OCI-LY1 (cell line): Measurements from ENCODE around the gene ARHGAP24.
"Not testable (repeated sequence)": the region's sequence is repeated elsewhere in the genome, so short reads cannot be mapped to it uniquely, and the experiment has no call there.

Source experiments
- H2AFZ ChIP-seq: fragments of 200-600 bp; sonication (generic), shearing (Covaris generic); 2 replicates; pipeline ENCODE4 v1.6.0; 2014; ENCODE audit warnings: antibody characterized with exemption, mild to moderate bottlenecking, low read length
- H3F3A ChIP-seq: fragments of 200-600 bp; sonication (generic), shearing (Covaris generic); 2 replicates; pipeline ENCODE4 v1.6.0; 2014; ENCODE audit warnings: mild to moderate bottlenecking, antibody characterized with exemption, low read length, moderate library complexity; ENCODE audit not compliant: insufficient read depth
- H3K27ac ChIP-seq: fragments of 200-600 bp; sonication (generic); 2 replicates; pipeline ENCODE4 v1.5.1; 2014; ENCODE audit warnings: low read length, mixed run types, mild to moderate bottlenecking, low read depth; ENCODE audit not compliant: poor library complexity, severe bottlenecking
- H3K27me3 ChIP-seq: fragments of 200-600 bp; sonication (generic); 2 replicates; pipeline ENCODE4 v1.6.0; 2014; ENCODE audit warnings: antibody characterized with exemption, mild to moderate bottlenecking, low read length, moderate library complexity; ENCODE audit not compliant: insufficient read depth
- H3K36me3 ChIP-seq: fragments of 200-600 bp; sonication (generic); 2 replicates; pipeline ENCODE4 v1.6.1; 2014; ENCODE audit warnings: mild to moderate bottlenecking, antibody characterized with exemption, low read length, moderate library complexity, mixed read lengths; ENCODE audit not compliant: insufficient read depth
- H3K4me1 ChIP-seq: fragments of 200-600 bp; sonication (generic); 2 replicates; pipeline ENCODE4 v1.5.1; 2014; ENCODE audit warnings: mild to moderate bottlenecking, low read length, moderate library complexity; ENCODE audit not compliant: insufficient read depth, severe bottlenecking
- H3K4me2 ChIP-seq: fragments of 200-600 bp; sonication (generic), shearing (Covaris generic); 2 replicates; pipeline ENCODE4 v1.6.1; 2014; ENCODE audit warnings: low read length
- H3K4me3 ChIP-seq: fragments of 200-600 bp; sonication (generic); 2 replicates; pipeline ENCODE4 v1.5.1; 2014; ENCODE audit warnings: low read length, low read depth, mild to moderate bottlenecking, mixed read lengths; ENCODE audit not compliant: poor library complexity, severe bottlenecking
- H3K79me2 ChIP-seq: fragments of 200-600 bp; shearing (Covaris generic); 2 replicates; pipeline ENCODE4 v1.6.1; 2016; ENCODE audit warnings: mixed run types, low read length, mixed read lengths; ENCODE audit not compliant: insufficient read depth
- H3K9ac ChIP-seq: fragments of 200-600 bp; sonication (generic), shearing (Covaris generic); 2 replicates; pipeline ENCODE4 v1.6.1; 2014; ENCODE audit warnings: mild to moderate bottlenecking, low read length, mixed read lengths
- H3K9me2 ChIP-seq: fragments of 200-600 bp; sonication (generic), shearing (Covaris generic); 2 replicates; pipeline ENCODE4 v1.6.1; 2014; ENCODE audit warnings: low read depth, mild to moderate bottlenecking, low read length, mixed read lengths
- H3K9me3 ChIP-seq: fragments of 200-600 bp; shearing (Covaris generic); 2 replicates; pipeline ENCODE4 v1.6.1; 2014; ENCODE audit warnings: low read length, mixed read lengths
- H4K20me1 ChIP-seq: fragments of 200-600 bp; sonication (generic), shearing (Covaris generic); 2 replicates; pipeline ENCODE4 v1.6.0; 2016; ENCODE audit warnings: mild to moderate bottlenecking, low read length; ENCODE audit not compliant: insufficient read depth
- EZH2 ChIP-seq: fragments of 200-600 bp; sonication (generic), shearing (Covaris generic); IDR thresholded peaks from 2 replicates; pipeline ENCODE4 v1.8.0; 2017; ENCODE audit warnings: borderline replicate concordance, mixed run types, mild to moderate bottlenecking, antibody characterized with exemption, low read length, moderate library complexity, mixed read lengths
- TF ChIP-seq, protein P1 (sequence below): fragments of 200-600 bp; sonication (generic), shearing (Covaris generic); IDR thresholded peaks from 2 replicates; pipeline ENCODE4 v1.5.1; 2017; ENCODE audit warnings: mild to moderate bottlenecking, antibody characterized with exemption, low read length, moderate library complexity, mixed read lengths

ARHGAP24 gene

DNA sequence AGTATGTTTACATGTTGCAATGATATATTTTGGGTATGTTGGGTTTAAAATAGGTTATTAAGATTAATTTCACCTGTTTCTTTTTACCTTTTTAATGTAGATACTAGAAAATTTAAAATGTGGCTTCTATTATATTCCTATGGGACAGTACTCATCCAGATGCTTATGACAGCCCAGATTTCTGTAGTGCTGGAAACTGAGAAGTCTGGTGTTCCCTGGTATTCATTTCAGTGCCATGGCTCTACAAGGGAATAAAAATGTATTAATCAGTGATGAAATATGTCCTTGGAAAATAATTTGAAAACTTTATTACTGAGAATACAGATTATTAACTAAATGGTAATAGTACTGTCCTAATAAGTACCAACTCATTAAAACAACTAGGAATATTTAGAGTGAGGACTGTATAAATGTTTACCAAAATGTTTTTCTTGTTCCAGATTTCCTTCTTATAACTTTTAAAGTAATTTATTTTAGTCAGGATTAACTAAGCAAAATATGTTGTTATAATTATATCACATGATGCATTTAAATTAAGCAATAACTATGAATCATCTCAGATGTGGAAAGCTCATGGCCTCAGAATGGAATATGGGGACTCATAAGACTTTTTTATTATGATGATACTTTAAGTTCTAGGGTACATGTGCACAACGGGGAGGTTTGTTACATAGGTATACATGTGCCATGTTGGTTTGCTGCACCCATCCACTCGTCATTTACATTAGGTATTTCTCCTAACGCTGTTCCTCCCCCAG, 25.3 kb downstream of the ARHGAP24 start:
- Histone ChIP-seq H3K79me2 (peaks cover 85% of the 10 kb centered on the region), H3K9ac (no peak overlapping the region), H3K9me3 (peaks cover 3% of the 10 kb centered on the region; the same call in 1 of the 2 replicates), H3K36me3 (peaks cover 33% of the 10 kb centered on the region), H3K4me1 (peaks cover 55% of the 10 kb centered on the region), H3K4me2 (no peak overlapping the region), H3K4me3 (no peak overlapping the region), H3F3A (no peaks in the 10 kb centered on the region), H4K20me1 (no peaks in the 10 kb centered on the region), H2AFZ (no peak overlapping the region), H3K27me3 (no peaks in the 10 kb centered on the region), H3K9me2 (no peaks in the 10 kb centered on the region), H3K27ac (no peak overlapping the region)
- TF ChIP-seq EZH2 = no peak
- TF ChIP-seq, protein P1, sequence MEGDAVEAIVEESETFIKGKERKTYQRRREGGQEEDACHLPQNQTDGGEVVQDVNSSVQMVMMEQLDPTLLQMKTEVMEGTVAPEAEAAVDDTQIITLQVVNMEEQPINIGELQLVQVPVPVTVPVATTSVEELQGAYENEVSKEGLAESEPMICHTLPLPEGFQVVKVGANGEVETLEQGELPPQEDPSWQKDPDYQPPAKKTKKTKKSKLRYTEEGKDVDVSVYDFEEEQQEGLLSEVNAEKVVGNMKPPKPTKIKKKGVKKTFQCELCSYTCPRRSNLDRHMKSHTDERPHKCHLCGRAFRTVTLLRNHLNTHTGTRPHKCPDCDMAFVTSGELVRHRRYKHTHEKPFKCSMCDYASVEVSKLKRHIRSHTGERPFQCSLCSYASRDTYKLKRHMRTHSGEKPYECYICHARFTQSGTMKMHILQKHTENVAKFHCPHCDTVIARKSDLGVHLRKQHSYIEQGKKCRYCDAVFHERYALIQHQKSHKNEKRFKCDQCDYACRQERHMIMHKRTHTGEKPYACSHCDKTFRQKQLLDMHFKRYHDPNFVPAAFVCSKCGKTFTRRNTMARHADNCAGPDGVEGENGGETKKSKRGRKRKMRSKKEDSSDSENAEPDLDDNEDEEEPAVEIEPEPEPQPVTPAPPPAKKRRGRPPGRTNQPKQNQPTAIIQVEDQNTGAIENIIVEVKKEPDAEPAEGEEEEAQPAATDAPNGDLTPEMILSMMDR = no peak

DNA sequence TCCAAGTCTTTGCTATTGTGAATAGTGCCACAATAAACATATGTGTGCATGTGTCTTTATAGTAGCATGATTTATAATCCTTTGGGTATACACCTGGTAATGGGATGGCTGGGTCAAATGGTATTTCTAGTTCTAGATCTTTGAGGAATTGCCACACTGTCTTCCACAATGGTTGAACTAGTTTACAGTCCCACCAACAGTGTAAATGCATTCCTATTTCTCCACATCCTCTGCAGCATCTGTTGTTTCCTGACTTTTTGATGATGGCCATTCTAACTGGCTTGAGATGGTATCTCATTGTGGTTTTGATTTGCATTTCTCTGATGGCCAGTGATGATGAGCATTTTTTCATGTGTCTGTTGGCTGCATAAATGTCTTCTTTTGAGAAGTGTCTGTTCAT, 26.2 kb downstream of the ARHGAP24 start:
- not testable (repeated sequence) for H3K27me3 ChIP-seq, H3K4me3 ChIP-seq, H3K27ac ChIP-seq, H3K4me2 ChIP-seq, H3K9ac ChIP-seq, H3F3A ChIP-seq, H3K9me2 ChIP-seq, H2AFZ ChIP-seq, H3K9me3 ChIP-seq, H4K20me1 ChIP-seq
- Histone ChIP-seq H3K4me1 (peaks cover 47% of the 10 kb centered on the region), H3K36me3 (peaks cover 41% of the 10 kb centered on the region), H3K79me2 (peaks cover 85% of the 10 kb centered on the region)

DNA sequence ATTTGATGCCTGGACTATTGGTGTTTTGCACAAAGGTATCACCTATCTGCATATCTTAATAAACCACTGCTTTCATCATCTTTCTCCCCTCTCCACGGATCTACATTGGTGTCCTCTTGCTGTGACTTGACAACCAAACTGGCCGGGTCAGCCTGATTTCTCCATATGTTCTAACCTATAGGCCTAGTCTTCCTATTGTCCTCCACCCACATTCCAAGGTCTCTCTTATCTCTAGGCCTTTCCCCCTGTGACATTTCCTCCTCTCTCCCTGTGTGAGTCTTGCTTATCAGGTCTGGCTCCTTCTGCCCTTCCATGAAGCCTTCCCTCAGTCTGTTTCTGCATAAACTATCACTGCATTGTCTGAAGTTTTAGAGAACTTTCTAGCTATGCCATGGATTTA, 33.7 kb downstream of the ARHGAP24 start:
- no peak for TF ChIP-seq EZH2
- TF ChIP-seq, protein P1 = no peak
- H3K9ac ChIP-seq = no peak overlapping the region
- peaks cover 52% of the 10 kb centered on the region for H3K4me1 ChIP-seq
- no peak overlapping the region for H3K27ac ChIP-seq
- no peaks in the 10 kb centered on the region for H3F3A ChIP-seq
- no peaks in the 10 kb centered on the region for H3K9me3 ChIP-seq
- H2AFZ ChIP-seq = no peak overlapping the region
- H4K20me1 ChIP-seq = no peaks in the 10 kb centered on the region
- H3K27me3 ChIP-seq = no peaks in the 10 kb centered on the region
- no peak overlapping the region for H3K4me3 ChIP-seq
- no peak overlapping the region for H3K4me2 ChIP-seq
- H3K36me3 ChIP-seq = peaks cover 35% of the 10 kb centered on the region
- no peaks in the 10 kb centered on the region for H3K9me2 ChIP-seq
- peaks cover 82% of the 10 kb centered on the region for H3K79me2 ChIP-seq
